Inferior parietal cortex (tissue), 1 donor: ENCODE data around the gene ALDH7A1.
A peak's percentile ranks its signal among the peaks of the same experiment; 100 is the strongest.
"Not testable (repeated sequence)": the region's sequence is repeated elsewhere in the genome, so short reads cannot be mapped to it uniquely, and the experiment has no call there.

Source experiments
- DNase-seq: peaks from one replicate; pipeline ENCODE4 v3.0.0-alpha.2; 2016; ENCODE audit errors: extremely low spot score

The ALDH7A1 gene

GRCh38 chr5:126535856-126536545, 59.0 kb downstream of the ALDH7A1 start:
- DNase-seq: no peak

- no peak for DNase-seq
Observed at GRCh38 chr5:126534553-126534952, 60.5 kb downstream of the ALDH7A1 start.

- peak; percentile 68 for DNase-seq
Observed at GRCh38 chr5:126531543-126532120, 63.4 kb downstream of the ALDH7A1 start.

- DNase-seq: no peak
Observed at GRCh38 chr5:126527892-126528291, 67.1 kb downstream of the ALDH7A1 start.

GRCh38 chr5:126527158-126527557, 67.9 kb downstream of the ALDH7A1 start:
- DNase-seq: no peak

GRCh38 chr5:126526493-126526892, 68.5 kb downstream of the ALDH7A1 start:
- DNase-seq: no peak

- no peak for DNase-seq
Observed at GRCh38 chr5:126525630-126526245, 69.3 kb downstream of the ALDH7A1 start.

- no peak for DNase-seq
Observed at GRCh38 chr5:126523818-126524510, 71.1 kb downstream of the ALDH7A1 start.

- no peak for DNase-seq
Observed at GRCh38 chr5:126521130-126521529, 73.9 kb downstream of the ALDH7A1 start.

- DNase-seq: no peak
Observed at GRCh38 chr5:126520593-126520953, 74.4 kb downstream of the ALDH7A1 start.

GRCh38 chr5:126519637-126520592, 75.1 kb downstream of the ALDH7A1 start:
- DNase-seq: peak; percentile 72

GRCh38 chr5:126519223-126519622, 75.8 kb downstream of the ALDH7A1 start:
- DNase-seq: not testable (repeated sequence)

GRCh38 chr5:126516852-126517251, 78.2 kb downstream of the ALDH7A1 start:
- no peak for DNase-seq

GRCh38 chr5:126516133-126516532, 78.9 kb downstream of the ALDH7A1 start:
- DNase-seq: no peak

- no peak for DNase-seq
Observed at GRCh38 chr5:126515337-126515736, 79.7 kb downstream of the ALDH7A1 start.

GRCh38 chr5:126514558-126515141, 80.4 kb downstream of the ALDH7A1 start:
- no peak for DNase-seq

- DNase-seq: no peak
Observed at GRCh38 chr5:126514131-126514557, 80.9 kb downstream of the ALDH7A1 start.

GRCh38 chr5:126513703-126514102, 81.3 kb downstream of the ALDH7A1 start:
- DNase-seq: no peak

- no peak for DNase-seq
Observed at GRCh38 chr5:126513302-126513701, 81.7 kb downstream of the ALDH7A1 start.

GRCh38 chr5:126512451-126512850, 82.6 kb downstream of the ALDH7A1 start:
- DNase-seq: no peak

- DNase-seq: no peak
Observed at GRCh38 chr5:126511961-126512360, 83.1 kb downstream of the ALDH7A1 start.
